SK-N-SH (cell line): ENCODE results near the gene MTF2. TPM values are rescaled to one million over a fixed set of nuclear protein-coding genes. Genes with fewer than 3 reads are reported as not detected.

Experiments used
- CTCF ChIA-PET: fragments of 300-600, 350-600 bp; formaldehyde crosslinking; extraction: SDS; loops from one replicate; lab custom pipeline; 2021; lab: Yijun Ruan, JAX
- POLR2A ChIA-PET: fragments of 350-600 bp; sonication (Branson Sonifier 250); formaldehyde crosslinking; extraction: SDS; loops from one replicate; lab custom pipeline; 2020; ENCODE audit warnings: antibody characterized with exemption, inconsistent platforms; lab: Yijun Ruan, JAX
- DNase-seq: peaks from one replicate; pipeline ENCODE4 v3.0.0; 2012
- H2AFZ ChIP-seq: fragments of 200-600 bp; sonication (generic); 2 replicates; pipeline ENCODE4 v1.8.1; 2016; ENCODE audit warnings: antibody characterized with exemption, mild to moderate bottlenecking, low read depth
- H3F3A ChIP-seq: fragments of 200-600 bp; sonication (generic); replicated peaks from 2 replicates; pipeline ENCODE3; 2016; ENCODE audit warnings: antibody characterized with exemption, mild to moderate bottlenecking; ENCODE audit not compliant: insufficient read depth
- H3K27ac ChIP-seq, 2 experiments: fragments of 200-500 bp in 1 of 2; fragments of 200-600 bp in 1 of 2; sonication (Bioruptor generic) in 1 of 2; sonication (generic), shearing (Covaris generic) in 1 of 2; 2 replicates each; pipeline versions ENCODE4 v1.5.1 to v1.6.1; 2014 to 2016; ENCODE audit warnings: low read depth in 2 of 2, inconsistent platforms in 1 of 2, low read length in 1 of 2, mild to moderate bottlenecking in 1 of 2, mixed read lengths in 1 of 2
- H3K27me3 ChIP-seq: fragments of 200-600 bp; sonication (generic), shearing (Covaris generic); 2 replicates; pipeline ENCODE4 v1.6.1; 2016; ENCODE audit warnings: mixed run types; ENCODE audit not compliant: insufficient read depth
- H3K36me3 ChIP-seq, 2 experiments: fragments of 200-500 bp in 1 of 2; fragments of 200-600 bp in 1 of 2; sonication (Bioruptor generic) in 1 of 2; sonication (generic) in 1 of 2; replicated peaks in 1 of 2; 2 replicates each; pipeline versions ENCODE3 to v1.5.1; 2014 to 2016; ENCODE audit warnings: low read length in 1 of 2, mild to moderate bottlenecking in 1 of 2; ENCODE audit not compliant: insufficient read depth in 2 of 2, control insufficient read depth in 1 of 2
- H3K4me1 ChIP-seq, 2 experiments: fragments of 200-500 bp in 1 of 2; fragments of 200-600 bp in 1 of 2; sonication (Bioruptor generic) in 1 of 2; sonication (generic), shearing (Covaris generic) in 1 of 2; 2 replicates each; pipeline versions ENCODE4 v1.5.1 to v1.6.1; 2014 to 2016; ENCODE audit warnings: low read depth in 1 of 2, low read length in 1 of 2, mixed run types in 1 of 2; ENCODE audit not compliant: insufficient read depth in 2 of 2, control insufficient read depth in 1 of 2
- H3K4me2 ChIP-seq: fragments of 200-600 bp; sonication (generic), shearing (Covaris generic); 2 replicates; pipeline ENCODE4 v1.6.1; 2017; ENCODE audit warnings: mixed run types
- H3K4me3 ChIP-seq, 2 experiments: fragments of 200-500 bp in 1 of 2; fragments of 200-600 bp in 1 of 2; sonication (Bioruptor generic) in 1 of 2; sonication (generic), shearing (Covaris generic) in 1 of 2; 2 replicates each; pipeline versions ENCODE4 v1.5.1 to v1.8.1; 2014 to 2016; ENCODE audit warnings: low read depth in 2 of 2, inconsistent platforms in 1 of 2, low read length in 1 of 2, mild to moderate bottlenecking in 1 of 2, mixed read lengths in 1 of 2, moderate library complexity in 1 of 2
- H3K79me2 ChIP-seq: fragments of 200-600 bp; sonication (generic); 2 replicates; pipeline ENCODE4 v1.8.1; 2017; ENCODE audit warnings: mild to moderate bottlenecking; ENCODE audit not compliant: insufficient read depth
- H3K9ac ChIP-seq: fragments of 200-600 bp; sonication (generic); 2 replicates; pipeline ENCODE4 v1.6.1; 2017; ENCODE audit warnings: mixed run types
- H3K9me2 ChIP-seq: fragments of 200-600 bp; sonication (generic); 2 replicates; pipeline ENCODE4 v1.6.1; 2017; ENCODE audit warnings: mixed run types
- H3K9me3 ChIP-seq: fragments of 200-600 bp; sonication (generic); 2 replicates; pipeline ENCODE4 v1.6.1; 2017; ENCODE audit warnings: mixed run types, mild to moderate bottlenecking, moderate library complexity
- H4K20me1 ChIP-seq: fragments of 200-600 bp; sonication (generic); 2 replicates; pipeline ENCODE4 v1.6.1; 2017; ENCODE audit warnings: mild to moderate bottlenecking, mixed run types; ENCODE audit not compliant: insufficient read depth
- FOXJ3 ChIP-seq: sonication (generic); formaldehyde crosslinking; IDR thresholded peaks from 2 replicates; pipeline ENCODE4 v1.5.1; 2020; ENCODE audit warnings: mild to moderate bottlenecking, missing genetic modification reagents
- GABPA ChIP-seq: IDR thresholded peaks from 2 replicates; pipeline ENCODE4 v1.4.0; 2012; ENCODE audit warnings: low read depth, mild to moderate bottlenecking
- JUND ChIP-seq: IDR thresholded peaks from 2 replicates; pipeline ENCODE4 v1.4.0; 2012
- MXI1 ChIP-seq: IDR thresholded peaks from 2 replicates; pipeline ENCODE4 v1.6.1; 2012; ENCODE audit warnings: mild to moderate bottlenecking, low read depth, low read length, improper control_type of control experiment
- RAD21 ChIP-seq: IDR thresholded peaks from 2 replicates; pipeline ENCODE4 v1.6.1; 2012; ENCODE audit warnings: mild to moderate bottlenecking, low read length
- RXRA ChIP-seq: IDR thresholded peaks from 2 replicates; pipeline ENCODE4 v1.4.0; 2012; ENCODE audit warnings: low read depth, mild to moderate bottlenecking, borderline replicate concordance
- WGBS: methylation state at CpG from one replicate; pipeline ENCODE4 v1.1.6; 2017; ENCODE audit warnings: low lambda C conversion rate; 5-methylcytosine and 5-hydroxymethylcytosine counted together
- polyA plus RNA-seq, 3 experiments: library from polyadenylated mRNA; depleted of rRNA; stranded (reverse); fragments of >200 nt; gene quantifications; 2 replicates each; pipeline ENCODE4 v1.2.3, GENCODE V29; 2012
- TF ChIP-seq, protein P1 (sequence below): fragments of 200-600 bp; sonication (generic); IDR thresholded peaks from 2 replicates; pipeline ENCODE4 v1.6.1; 2017; ENCODE audit warnings: antibody characterized with exemption, mild to moderate bottlenecking, moderate library complexity
- TF ChIP-seq, protein P2 (sequence below): IDR thresholded peaks from 2 replicates; pipeline ENCODE4 v1.4.0; 2012; ENCODE audit warnings: low read depth, borderline replicate concordance
- TF ChIP-seq, protein P3 (sequence below): IDR thresholded peaks from 2 replicates; pipeline ENCODE4 v1.4.0; 2012; ENCODE audit warnings: low read depth
- TF ChIP-seq, protein P4 (sequence below): IDR thresholded peaks from 2 replicates; pipeline ENCODE4 v1.6.1; 2012; ENCODE audit warnings: mild to moderate bottlenecking, low read depth, low read length, moderate library complexity

MTF2 gene
- polyA plus RNA-seq, 1 of the 3 experiments (the other 2 are of a cell fraction): 11.9 TPM

DNA sequence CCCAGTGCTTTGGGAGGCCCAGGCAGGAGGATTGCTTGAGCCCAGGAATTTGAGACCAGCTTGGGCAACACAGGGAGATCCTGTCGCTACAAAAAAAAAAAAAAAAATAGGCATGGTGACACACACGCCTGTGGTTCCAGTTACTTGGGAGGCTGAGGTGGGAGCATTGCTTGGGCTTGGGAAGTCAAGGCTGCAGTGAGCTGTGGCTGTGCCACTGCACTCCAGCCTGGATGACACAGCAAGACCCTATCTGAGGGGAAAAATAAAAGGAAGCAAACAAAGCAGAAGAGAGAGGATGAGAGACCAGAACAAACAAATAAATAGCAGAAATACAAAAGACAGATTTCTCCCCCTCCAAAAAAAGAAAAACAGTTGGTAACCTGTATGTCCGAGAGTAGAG lies 34.0 kb downstream of the MTF2 start (continued):
- TF ChIP-seq, protein P1, sequence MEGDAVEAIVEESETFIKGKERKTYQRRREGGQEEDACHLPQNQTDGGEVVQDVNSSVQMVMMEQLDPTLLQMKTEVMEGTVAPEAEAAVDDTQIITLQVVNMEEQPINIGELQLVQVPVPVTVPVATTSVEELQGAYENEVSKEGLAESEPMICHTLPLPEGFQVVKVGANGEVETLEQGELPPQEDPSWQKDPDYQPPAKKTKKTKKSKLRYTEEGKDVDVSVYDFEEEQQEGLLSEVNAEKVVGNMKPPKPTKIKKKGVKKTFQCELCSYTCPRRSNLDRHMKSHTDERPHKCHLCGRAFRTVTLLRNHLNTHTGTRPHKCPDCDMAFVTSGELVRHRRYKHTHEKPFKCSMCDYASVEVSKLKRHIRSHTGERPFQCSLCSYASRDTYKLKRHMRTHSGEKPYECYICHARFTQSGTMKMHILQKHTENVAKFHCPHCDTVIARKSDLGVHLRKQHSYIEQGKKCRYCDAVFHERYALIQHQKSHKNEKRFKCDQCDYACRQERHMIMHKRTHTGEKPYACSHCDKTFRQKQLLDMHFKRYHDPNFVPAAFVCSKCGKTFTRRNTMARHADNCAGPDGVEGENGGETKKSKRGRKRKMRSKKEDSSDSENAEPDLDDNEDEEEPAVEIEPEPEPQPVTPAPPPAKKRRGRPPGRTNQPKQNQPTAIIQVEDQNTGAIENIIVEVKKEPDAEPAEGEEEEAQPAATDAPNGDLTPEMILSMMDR: no peak
- TF ChIP-seq GABPA: no peak
- TF ChIP-seq RAD21: no peak
- no peak for TF ChIP-seq FOXJ3

DNA sequence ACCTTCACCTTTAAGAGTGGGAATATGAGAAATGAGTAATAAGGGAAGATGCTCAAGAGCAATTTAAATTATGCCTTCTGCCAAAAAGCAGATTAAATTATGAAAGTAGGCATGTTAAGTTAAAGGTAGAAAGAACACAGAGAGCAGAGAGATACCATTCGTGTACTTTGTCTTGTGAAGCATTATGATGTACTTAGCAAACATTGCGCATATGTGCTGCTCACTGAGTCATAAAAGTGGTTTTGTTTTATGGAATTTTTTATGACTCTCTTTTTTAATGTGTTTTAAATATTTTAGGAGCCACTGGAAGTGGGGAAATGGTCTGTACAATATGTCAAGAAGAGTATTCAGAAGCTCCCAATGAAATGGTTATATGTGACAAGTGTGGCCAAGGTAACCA lies 35.3 kb downstream of the MTF2 start:
- ChIA-PET CTCF (no interaction called here), POLR2A (no interaction called here)
- H3K4me1 ChIP-seq: peaks cover 0 to 16% of the 10 kb centered on the region in 2 experiments; a peak in 2 of 4 replicates
- H2AFZ ChIP-seq: no peak overlapping the region
- H3K27me3 ChIP-seq: no peaks in the 10 kb centered on the region
- H3K4me2 ChIP-seq: no peak overlapping the region
- H3K36me3 ChIP-seq: peaks cover 29 to 42% of the 10 kb centered on the region in 2 experiments
- no peak overlapping the region for H3K9ac ChIP-seq
- TF ChIP-seq, protein P2, sequence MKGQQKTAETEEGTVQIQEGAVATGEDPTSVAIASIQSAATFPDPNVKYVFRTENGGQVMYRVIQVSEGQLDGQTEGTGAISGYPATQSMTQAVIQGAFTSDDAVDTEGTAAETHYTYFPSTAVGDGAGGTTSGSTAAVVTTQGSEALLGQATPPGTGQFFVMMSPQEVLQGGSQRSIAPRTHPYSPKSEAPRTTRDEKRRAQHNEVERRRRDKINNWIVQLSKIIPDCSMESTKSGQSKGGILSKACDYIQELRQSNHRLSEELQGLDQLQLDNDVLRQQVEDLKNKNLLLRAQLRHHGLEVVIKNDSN: no peak
- TF ChIP-seq, protein P3, sequence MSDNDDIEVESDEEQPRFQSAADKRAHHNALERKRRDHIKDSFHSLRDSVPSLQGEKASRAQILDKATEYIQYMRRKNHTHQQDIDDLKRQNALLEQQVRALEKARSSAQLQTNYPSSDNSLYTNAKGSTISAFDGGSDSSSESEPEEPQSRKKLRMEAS: no peak
- TF ChIP-seq RXRA (no peak), GABPA (no peak), JUND (no peak), MXI1 (no peak)
- TF ChIP-seq, protein P4, sequence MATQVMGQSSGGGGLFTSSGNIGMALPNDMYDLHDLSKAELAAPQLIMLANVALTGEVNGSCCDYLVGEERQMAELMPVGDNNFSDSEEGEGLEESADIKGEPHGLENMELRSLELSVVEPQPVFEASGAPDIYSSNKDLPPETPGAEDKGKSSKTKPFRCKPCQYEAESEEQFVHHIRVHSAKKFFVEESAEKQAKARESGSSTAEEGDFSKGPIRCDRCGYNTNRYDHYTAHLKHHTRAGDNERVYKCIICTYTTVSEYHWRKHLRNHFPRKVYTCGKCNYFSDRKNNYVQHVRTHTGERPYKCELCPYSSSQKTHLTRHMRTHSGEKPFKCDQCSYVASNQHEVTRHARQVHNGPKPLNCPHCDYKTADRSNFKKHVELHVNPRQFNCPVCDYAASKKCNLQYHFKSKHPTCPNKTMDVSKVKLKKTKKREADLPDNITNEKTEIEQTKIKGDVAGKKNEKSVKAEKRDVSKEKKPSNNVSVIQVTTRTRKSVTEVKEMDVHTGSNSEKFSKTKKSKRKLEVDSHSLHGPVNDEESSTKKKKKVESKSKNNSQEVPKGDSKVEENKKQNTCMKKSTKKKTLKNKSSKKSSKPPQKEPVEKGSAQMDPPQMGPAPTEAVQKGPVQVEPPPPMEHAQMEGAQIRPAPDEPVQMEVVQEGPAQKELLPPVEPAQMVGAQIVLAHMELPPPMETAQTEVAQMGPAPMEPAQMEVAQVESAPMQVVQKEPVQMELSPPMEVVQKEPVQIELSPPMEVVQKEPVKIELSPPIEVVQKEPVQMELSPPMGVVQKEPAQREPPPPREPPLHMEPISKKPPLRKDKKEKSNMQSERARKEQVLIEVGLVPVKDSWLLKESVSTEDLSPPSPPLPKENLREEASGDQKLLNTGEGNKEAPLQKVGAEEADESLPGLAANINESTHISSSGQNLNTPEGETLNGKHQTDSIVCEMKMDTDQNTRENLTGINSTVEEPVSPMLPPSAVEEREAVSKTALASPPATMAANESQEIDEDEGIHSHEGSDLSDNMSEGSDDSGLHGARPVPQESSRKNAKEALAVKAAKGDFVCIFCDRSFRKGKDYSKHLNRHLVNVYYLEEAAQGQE: no peak
- TF ChIP-seq, protein P1: no peak
- H3K27ac ChIP-seq: no peak overlapping the region
- peaks cover 51% of the 10 kb centered on the region for H3K79me2 ChIP-seq
- H4K20me1 ChIP-seq: no peaks in the 10 kb centered on the region; the same call in 1 of the 2 replicates
- H3K9me3 ChIP-seq: no peaks in the 10 kb centered on the region
- H3K9me2 ChIP-seq: no peaks in the 10 kb centered on the region
- peaks cover 4% of the 10 kb centered on the region for H3F3A ChIP-seq
- no peak overlapping the region for H3K4me3 ChIP-seq
- DNase-seq: no peak
- WGBS: 76% methylated on average over 2 of the region's 2 CpGs
